ENCODE results near the gene PRDX3. TPM values are rescaled to one million over a fixed set of nuclear protein-coding genes. Genes with fewer than 3 reads are reported as not detected.

PRDX3 gene
- polyA plus RNA-seq, 2 of the 4 experiments (the other 2 are of a cell fraction): 432 to 673 TPM

GRCh38 chr10:119197921-119198320 lies 19.3 kb upstream of the PRDX3 start:
- DNase-seq (ENCODE audit: low read depth in 1 of 2, low spot score in 1 of 2) (no peak), ATAC-seq (no peak), FAIRE-seq (no peak)
- no peak overlapping the region for H3K27ac ChIP-seq
- no peak for TF ChIP-seq MAX (IDR thresholded peaks at IDR 0.05)
- no peak for TF ChIP-seq BHLHE40 (IDR thresholded peaks at IDR 0.05; ENCODE audit: low read depth, low read length)
- TF ChIP-seq HOXA7 (CRISPR knock-in tag; IDR thresholded peaks at IDR 0.05): no peak
- no peak for TF ChIP-seq HOXB5 (CRISPR knock-in tag; IDR thresholded peaks at IDR 0.05)
- no peak for TF ChIP-seq SMC3 (IDR thresholded peaks at IDR 0.05)
- no peak for TF ChIP-seq HEYL (CRISPR knock-in tag; IDR thresholded peaks at IDR 0.05)
- TF ChIP-seq ATOH8 (CRISPR knock-in tag; IDR thresholded peaks at IDR 0.05; ENCODE audit: low read depth): no peak
- no peak for TF ChIP-seq FOSL2 (IDR thresholded peaks at IDR 0.05)
- TF ChIP-seq FOSL2 (CRISPR knock-in tag; IDR thresholded peaks at IDR 0.05): no peak
- no peak for TF ChIP-seq KDM1A (IDR thresholded peaks at IDR 0.05; ENCODE audit: low read depth)
- TF ChIP-seq FOSB (CRISPR knock-in tag; IDR thresholded peaks at IDR 0.05): no peak
- no peak for TF ChIP-seq ZSCAN20 (CRISPR knock-in tag; IDR thresholded peaks at IDR 0.05)
- TF ChIP-seq SREBF2 (IDR thresholded peaks at IDR 0.05): no peak
- TF ChIP-seq NFE2L2 (conservative IDR thresholded peaks at IDR 0.05; ENCODE audit: low read length): no peak
- TF ChIP-seq HOXB13 (CRISPR knock-in tag; IDR thresholded peaks at IDR 0.05; ENCODE audit: low read depth): no peak
- TF ChIP-seq ZNF302 (CRISPR knock-in tag; IDR thresholded peaks at IDR 0.05): no peak
- no peak for TF ChIP-seq ELK1 (IDR thresholded peaks at IDR 0.05; ENCODE audit: low read depth, low read length)
- no peak for TF ChIP-seq PHF8 (IDR thresholded peaks at IDR 0.05; ENCODE audit: borderline replicate concordance, low read depth)
- no peak for TF ChIP-seq NPAS2 (CRISPR knock-in tag; IDR thresholded peaks at IDR 0.05; ENCODE audit: borderline replicate concordance)
- no peak for TF ChIP-seq JUN (IDR thresholded peaks at IDR 0.05)
- H3K9me3 ChIP-seq: no peaks in the 10 kb centered on the region
- WGBS (ENCODE audit: missing lambda C conversion rate): 62% methylated on average over 4 of the region's 4 CpGs
- ChIA-PET CTCF (interaction anchor here (0.6 to 16.9 kb wide), 29 partner anchors 8 to 661 kb away, joined by 3 to 283 read pairs (median 6); partner anchors contain the start of genes GRK5 and RGS10), POLR2A (no interaction called here)
- no peak overlapping the region for H3K4me2 ChIP-seq
- H3K4me3 ChIP-seq: no peak overlapping the region
- H3K4me1 ChIP-seq: no peaks in the 10 kb centered on the region; the same call in 2 of the 3 replicates

GRCh38 chr10:119191881-119192280 lies 13.3 kb upstream of the PRDX3 start:
- POLR2A ChIA-PET: no interaction called here
- peak overlapping the region in 1 of 2 experiments; percentile 25; a peak in 1 of 6 replicates for H3K27ac ChIP-seq
- DNase-seq (ENCODE audit: low read depth in 1 of 2, low spot score in 1 of 2) (no peak), FAIRE-seq (no peak), ATAC-seq (no peak; a peak in 1 of 6 replicates)
- H3K4me3 ChIP-seq: no peak overlapping the region
- 67% methylated on average over 4 of the region's 4 CpGs for WGBS (ENCODE audit: missing lambda C conversion rate)
- CTCF ChIA-PET: interaction anchor here (1.4 to 3.3 kb wide), 5 partner anchors 7 to 352 kb away, joined by 4 to 39 read pairs (median 11); partner anchors contain the start of genes GRK5 and RGS10
- H3K4me2 ChIP-seq: no peak overlapping the region
- H3K4me1 ChIP-seq: peaks cover 17% of the 10 kb centered on the region
- TF ChIP-seq JUNB (IDR thresholded peaks at IDR 0.05) (no peak), SREBF2 (IDR thresholded peaks at IDR 0.05) (no peak), ELK1 (IDR thresholded peaks at IDR 0.05; ENCODE audit: low read depth, low read length) (no peak), HOXB5 (CRISPR knock-in tag; IDR thresholded peaks at IDR 0.05) (no peak), NR3C1 (IDR thresholded peaks at IDR 0.05) (no peak), HMGXB4 (CRISPR knock-in tag; IDR thresholded peaks at IDR 0.05; ENCODE audit: borderline replicate concordance) (no peak), MYC (IDR thresholded peaks at IDR 0.05; ENCODE audit: borderline replicate concordance, low read length) (no peak), FOSB (CRISPR knock-in tag; IDR thresholded peaks at IDR 0.05) (no peak)
- H3K9me3 ChIP-seq: no peaks in the 10 kb centered on the region

All from A549 (cell line).